HTR-8/SVneo (cell line): ENCODE results near the gene CATSPER3.
A peak's percentile ranks its signal among the peaks of the same experiment; 100 is the strongest.

ENCODE experiments used
- DNase-seq: peaks from one replicate; pipeline ENCODE4 v3.0.0; 2011; ENCODE audit warnings: low spot score, mixed read lengths; ENCODE audit not compliant: insufficient read length
- FAIRE-seq: peaks from 2 replicates; lab custom pipeline; 2011; peaks lifted over from hg19 to GRCh38; lab: Jason Lieb, UNC

Gene CATSPER3

DNA sequence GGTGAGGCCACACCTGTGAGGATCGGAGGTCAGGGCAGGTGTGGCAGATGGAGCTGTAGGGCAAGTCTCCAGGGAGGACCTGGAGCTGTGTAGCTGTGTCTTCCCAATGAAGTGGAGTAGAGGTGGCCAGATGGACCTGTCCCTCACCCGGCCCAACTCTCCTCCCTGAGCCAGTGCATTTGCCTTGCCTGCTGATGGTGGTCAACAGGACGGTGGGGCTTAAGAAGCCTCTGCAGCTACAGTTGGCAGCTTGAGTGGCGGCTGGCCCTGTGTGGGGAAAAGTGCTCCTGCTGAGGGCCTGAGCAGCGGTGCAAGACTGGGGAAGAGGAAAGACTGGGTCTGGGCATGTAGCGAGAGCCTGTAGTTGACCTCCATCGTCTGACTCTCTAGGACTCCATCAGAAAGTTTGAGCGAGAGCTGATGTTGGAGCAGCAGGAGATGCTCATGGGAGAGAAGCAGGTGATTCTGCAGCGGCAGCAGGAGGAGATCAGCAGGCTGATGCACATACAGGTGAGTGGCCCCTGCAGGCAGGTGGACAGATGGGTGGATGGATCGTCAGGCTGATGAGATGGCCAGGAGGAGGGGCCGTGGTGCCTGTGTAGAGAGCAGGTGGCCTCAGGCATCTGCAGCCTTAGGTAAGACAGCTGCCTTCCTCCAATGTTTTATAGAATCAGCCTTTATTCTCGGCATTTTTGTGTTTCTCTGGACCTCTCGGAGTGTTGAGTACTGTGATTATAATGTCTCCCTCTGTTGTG is 41.5 kb downstream of the CATSPER3 start:
- FAIRE-seq (no peak), DNase-seq (no peak)

DNA sequence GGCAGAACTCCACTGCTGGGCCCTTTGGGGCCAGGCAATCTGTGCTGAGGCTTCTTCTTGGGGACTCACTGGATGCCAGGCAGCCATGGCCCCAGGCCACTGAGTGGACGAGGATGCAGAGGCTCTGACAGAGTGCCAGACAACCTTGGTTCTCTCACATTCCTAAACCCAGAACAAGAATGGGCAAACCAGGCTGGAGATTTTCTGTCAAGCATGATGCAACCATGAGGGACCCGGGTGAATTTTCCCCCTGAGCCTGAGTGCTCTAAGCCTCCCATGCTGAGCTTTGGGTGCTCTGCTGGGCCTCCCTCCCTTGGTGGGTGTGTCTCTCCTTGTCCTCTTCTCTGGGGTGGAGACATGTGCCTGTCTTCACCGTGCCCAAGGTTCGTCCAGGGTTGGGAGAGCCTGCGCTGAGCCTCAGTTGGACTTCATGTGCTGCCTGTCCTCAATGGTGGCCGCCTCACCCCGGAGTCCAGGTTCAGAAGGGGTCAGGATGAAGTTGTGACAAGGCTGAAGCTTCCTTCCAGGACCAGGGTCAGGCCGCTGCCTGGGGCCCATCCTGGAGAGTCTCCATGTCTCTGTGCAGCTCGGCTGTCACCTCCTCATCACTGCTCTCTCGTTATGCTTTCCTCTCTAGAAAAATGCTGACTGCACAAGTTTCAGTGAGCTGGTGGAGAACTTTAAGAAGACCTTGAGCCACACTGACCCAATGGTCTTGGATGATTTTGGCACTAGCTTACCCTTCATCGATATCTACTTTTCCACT is 42.2 kb downstream of the CATSPER3 start:
- FAIRE-seq: no peak
- DNase-seq: no peak

DNA sequence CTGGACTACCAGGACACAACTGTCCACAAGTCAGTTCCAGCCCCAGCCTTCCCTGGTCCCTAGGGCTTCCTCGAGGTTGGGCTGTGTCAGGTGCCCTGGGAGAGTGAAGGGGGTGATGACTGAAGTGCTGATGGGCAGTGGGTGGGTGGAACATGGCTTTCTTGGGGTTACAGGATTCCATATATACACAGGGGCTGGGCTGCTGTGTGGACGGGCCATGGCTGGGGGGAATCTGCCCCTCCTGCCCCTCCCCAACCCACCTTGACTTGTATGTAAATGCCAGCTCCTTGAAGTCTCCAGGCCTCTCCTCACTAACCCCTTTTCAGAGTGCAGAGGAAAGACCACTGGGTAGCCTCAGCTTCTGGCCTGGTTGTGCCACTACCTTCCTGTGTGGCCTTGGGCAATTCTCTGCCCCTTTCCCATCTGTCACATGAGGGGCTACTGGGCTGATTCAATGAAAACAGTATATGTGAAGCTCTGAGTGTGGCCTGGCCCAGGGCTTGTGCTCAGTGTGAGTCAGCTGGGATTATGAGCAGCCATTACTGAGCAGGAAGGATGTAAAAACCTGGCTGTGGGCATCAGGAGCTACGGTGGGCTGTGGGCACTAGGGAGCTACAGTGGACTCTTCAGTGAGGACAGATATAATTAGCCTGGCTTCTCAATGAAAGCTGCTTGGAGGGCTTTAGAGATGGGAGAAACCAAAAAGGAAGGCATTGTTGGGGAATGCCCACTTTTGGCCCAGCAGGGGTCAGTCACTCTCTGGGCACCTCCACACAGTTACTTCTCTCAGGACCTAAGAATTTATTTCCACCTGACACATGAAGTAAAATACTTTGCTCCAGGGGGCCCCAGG is 43.0 kb downstream of the CATSPER3 start:
- no peak for DNase-seq
- FAIRE-seq: no peak

DNA sequence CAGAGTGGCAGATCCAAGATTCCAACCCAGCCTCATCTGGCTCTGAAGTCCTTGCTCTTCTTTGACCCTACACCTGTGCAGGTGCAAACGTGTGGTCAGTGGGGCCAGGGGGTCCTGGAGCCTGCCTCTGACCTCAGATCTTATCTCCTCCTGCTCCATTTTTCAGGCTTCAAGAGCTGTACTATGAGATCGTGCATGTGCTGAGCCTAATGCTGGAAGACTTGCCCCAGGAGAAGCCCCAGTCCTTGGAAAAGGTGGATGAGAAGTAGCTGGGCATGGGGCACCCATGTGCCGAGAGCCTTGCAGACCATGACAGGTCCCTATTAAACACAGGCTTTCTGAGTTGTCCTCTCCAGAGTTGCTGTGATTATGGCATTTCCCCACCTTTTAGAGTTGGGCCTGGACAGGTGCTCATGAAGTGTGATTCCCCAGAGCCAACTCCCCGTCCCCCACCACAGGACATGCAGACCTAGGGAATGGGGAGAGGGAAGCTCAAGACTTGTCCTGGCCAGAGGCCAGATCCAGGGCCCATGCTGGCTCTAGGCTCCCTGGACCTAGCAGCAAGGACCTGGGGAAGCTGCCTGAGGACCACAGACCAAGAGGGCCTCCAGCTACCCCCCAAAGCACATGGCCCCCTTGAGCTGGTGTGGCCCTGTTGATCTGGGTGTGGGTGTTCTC is 43.8 kb downstream of the CATSPER3 start:
- DNase-seq (no peak), FAIRE-seq (no peak)

DNA sequence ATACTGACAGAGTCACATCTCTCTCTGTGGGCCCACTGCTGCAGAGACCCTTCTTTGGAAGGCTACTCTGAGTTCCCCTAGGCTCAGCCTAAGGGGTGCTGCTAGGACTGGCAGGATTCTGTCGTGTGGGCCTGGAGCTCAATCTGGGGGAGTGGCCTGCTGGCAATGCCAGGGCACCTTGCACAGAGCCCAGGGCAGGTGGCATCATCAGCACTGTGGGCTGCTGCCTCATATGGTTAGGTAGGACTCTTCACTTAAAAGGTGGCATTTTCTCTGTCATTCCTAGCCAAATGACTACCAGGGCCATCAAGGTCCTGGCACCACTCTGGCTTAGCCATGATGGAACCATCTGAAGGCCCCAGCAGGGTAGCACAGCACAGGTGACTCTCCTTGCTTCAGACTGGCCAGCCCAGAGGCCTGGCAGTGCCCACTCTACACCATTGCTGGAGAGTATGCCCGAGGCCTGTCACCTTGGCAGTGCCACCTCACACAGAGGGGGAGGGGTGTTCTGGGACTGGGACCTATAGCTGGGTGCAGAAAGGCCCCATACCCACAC is 44.4 kb downstream of the CATSPER3 start:
- FAIRE-seq (no peak), DNase-seq (no peak)

DNA sequence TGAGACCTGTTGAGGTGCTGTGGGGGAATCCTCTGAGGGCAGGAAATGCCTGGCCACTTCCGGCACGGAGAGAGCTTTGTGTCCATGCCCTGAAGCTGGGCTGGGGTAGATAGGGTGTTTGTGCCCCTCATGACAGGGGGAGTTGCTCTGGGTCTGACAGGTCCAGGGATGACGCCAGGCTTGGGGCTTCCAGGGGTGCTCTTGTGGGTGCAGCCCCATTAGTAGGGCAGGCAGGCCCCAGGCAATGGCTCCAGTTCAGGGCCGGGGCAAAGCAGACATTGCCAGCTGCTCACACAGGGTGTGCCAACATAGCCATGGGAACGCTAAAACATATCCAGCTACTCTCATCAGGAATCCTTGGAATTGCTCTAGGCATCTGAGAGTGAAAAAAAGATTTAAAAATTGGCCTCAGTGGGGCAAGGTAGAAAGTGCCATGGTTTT is 45.3 kb downstream of the CATSPER3 start:
- FAIRE-seq (no peak), DNase-seq (no peak)

DNA sequence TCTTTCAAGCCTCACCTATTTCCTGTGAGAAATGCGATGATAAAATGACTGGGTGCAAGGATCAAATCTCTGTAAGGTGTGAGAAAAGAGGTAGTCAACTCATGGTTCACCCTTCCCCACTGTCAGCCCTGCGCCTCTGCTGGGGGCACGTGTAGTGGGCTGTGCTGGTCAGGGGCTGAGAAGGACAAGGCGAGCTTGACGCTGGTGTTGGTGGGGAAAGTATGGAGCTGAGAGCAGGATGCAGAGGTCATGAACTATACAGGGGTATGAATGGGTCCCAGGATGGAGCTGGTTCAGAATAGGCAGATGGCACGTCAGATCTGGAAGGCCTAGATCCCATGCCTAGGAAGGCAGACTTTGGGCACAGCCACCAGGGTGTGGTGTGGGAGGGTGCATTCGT is 45.7 kb downstream of the CATSPER3 start:
- no peak for FAIRE-seq

DNA sequence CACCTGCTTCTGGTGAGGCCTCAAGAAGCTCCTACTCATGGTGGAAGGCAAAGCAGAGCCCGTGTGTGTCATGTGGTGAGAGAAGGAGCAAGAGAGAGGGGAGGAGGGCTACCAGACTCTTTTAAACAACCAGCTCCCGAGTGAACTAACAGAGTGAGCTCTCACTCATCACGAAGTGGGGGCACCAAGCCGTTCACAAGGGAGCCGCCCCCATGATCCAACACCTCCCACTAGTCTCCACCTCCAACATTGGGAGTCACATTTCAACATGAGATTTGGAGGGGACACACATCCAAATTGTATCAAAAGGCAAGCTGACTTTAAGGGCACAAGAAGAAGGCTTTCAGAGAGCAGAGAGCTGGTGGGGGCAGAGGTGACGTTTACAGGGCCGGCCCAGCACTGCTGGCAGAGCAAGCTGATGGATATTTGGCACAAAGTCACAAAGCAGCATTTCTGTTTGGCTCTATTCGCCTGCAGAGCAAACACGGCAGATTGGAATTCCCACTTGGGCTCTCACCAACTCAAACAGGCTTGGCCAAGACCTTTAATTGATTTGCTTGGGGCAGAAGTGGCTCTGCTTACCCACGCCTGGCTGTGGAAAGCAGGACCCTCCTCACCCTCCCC is 46.4 kb downstream of the CATSPER3 start:
- FAIRE-seq: no peak
- DNase-seq: no peak

More for the DNA sequence above, 45.7 kb downstream of the CATSPER3 start:
- DNase-seq: no peak

DNA sequence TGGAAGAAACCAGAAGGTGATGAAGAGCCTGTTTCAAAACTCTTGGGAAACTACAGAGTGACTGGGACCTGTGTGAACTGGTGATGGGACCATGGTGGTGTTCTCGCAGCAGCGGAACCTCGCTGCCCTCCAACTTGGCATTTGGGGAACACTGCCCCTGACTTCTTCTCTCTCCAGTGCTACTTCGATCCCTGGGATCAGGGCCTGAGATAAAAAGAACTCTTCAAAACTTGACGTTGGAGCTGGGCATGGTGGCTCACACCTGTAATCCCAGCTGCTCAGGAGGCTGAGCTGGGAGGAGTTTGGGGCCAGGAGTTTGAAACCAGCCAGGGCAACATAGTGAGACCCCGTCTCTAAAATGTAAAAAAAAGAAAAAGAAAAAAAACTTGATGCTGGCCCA is 48.2 kb downstream of the CATSPER3 start:
- FAIRE-seq: no peak
- DNase-seq: no peak

DNA sequence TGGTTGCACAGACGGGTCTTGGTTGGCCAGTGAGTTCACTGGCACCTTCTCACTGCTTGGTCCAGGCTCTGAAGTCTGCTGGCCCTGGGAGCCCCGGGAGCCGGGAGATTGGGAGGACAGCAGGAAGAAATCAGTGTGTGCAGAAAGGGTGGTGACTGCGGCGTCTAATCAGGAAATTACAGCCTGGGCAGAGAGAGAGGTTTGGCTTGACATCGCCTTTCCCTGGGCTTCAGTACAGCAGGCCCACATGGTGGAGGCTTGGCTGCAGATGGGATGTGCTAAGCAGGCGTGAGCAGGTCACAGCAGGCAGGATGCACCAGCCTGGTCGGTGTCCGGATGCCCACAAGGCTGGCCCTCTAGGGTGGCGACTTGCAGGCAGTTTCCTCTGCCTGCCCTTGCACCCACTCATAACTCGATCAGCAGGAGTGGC is 49.2 kb downstream of the CATSPER3 start:
- FAIRE-seq (no peak), DNase-seq (no peak)

DNA sequence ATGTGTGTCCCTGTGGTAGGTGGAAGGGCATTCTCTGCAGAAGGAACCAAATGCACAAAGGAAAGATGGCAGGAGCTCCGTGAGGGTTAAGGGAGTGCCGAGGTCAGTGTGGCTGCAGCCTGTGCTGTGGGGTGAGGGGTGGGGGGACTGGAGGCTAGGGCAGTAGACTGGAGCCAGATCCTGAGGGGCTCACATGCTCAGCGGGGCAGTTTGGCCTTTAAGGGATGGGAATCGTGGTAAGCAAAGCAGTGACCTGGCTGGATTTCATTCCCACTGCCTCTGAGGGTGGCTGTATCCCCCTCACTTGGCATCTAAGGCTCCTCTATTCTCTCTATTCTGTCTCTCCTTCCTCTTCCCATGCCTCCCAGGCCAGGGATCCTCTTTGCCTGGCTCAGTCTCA is 50.8 kb downstream of the CATSPER3 start:
- FAIRE-seq (no peak), DNase-seq (no peak)

DNA sequence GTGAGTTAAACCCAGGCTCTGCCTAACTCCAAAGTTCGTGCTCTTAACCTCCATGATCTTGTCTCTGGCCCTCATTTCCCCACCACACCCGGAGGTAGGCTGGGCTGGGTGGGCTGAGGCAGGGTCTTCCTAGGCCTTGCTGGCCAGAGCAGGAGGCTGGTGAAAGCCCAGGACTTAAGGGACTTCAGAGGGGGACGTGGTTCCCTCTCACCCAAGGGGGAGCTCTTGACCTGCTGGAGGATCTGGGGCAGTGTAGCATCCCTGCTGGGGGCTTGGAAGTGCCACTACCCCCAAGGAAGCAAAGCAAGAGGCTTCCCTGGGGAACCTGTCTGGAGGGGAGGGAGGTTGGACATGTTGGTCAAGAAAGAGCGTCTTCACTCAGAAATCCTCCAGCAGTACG is 51.6 kb downstream of the CATSPER3 start:
- no peak for FAIRE-seq
- no peak for DNase-seq

DNA sequence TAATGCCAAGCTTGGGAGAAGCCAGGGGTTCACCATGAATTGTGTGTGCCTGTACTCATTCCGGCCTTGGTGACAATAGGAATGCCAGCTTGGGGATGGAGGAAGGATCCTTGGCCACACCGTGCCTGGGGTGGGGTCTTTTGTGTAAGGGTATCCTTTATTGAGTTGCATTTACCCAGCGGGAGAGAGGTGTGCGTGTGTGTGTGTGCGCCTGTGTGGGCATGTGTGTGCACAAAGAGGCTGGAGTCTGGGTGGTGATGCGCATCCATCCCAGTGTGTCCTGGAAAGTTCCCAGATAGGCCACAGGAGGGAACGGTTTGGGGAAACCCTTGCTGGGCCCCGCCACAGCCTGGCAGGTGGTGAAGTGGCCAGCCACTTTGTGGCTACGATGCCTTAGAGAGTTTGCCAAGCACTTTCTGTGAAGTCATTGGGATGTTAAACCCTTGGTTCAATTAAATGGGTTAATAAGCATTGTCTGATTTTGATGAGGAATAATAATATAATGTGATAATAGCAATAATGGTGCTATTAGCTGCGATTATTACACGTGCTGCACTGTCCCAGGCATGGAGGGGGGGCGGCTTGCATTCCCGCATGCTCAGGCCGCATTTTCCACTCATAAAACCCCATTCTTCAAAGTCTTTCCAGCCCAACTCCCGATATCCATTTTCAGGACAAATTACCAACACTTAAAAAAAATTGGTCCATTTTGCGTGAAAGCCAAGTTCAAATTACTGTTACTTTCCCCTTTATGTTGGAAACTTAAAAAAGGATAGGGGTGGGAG is 52.6 kb downstream of the CATSPER3 start:
- DNase-seq (no peak), FAIRE-seq (peak; percentile 20)

DNA sequence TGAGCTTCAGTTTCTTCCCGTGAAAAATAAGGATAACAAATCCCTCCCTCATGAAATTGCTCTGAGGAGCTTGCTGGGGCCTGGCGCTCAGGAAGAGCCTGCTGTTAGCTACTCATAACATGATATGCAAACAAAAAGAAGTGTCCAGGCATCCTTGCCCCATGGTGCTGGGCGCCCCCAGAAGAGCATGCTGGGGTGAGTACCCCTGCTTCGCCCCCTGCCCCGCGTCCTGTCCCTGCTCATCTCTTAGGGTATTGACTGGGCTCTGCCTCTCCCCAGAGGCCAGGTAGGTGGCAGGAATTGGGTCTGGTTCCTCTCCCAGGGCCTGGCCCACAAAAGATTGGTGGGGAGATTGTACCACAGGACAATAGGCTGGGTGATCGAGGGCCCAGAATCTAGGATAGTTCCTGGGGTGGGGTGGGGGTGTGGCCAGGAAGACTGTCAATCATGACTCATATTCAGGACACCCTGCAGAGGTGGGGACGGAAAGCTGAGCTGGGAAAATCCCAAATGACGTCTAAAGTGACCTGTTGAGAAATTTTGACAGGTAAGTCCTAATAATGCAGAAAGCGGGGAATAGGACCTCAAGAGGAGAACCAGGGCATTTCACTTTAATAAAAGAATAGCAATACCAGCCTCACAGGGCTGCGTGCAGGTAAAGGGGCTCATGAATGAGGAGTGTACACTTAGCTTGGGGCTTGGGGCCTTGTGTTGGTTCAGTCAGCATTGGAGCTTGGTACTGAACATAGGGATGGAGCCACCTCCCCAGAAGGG is 57.4 kb downstream of the CATSPER3 start:
- FAIRE-seq (no peak), DNase-seq (no peak)

DNA sequence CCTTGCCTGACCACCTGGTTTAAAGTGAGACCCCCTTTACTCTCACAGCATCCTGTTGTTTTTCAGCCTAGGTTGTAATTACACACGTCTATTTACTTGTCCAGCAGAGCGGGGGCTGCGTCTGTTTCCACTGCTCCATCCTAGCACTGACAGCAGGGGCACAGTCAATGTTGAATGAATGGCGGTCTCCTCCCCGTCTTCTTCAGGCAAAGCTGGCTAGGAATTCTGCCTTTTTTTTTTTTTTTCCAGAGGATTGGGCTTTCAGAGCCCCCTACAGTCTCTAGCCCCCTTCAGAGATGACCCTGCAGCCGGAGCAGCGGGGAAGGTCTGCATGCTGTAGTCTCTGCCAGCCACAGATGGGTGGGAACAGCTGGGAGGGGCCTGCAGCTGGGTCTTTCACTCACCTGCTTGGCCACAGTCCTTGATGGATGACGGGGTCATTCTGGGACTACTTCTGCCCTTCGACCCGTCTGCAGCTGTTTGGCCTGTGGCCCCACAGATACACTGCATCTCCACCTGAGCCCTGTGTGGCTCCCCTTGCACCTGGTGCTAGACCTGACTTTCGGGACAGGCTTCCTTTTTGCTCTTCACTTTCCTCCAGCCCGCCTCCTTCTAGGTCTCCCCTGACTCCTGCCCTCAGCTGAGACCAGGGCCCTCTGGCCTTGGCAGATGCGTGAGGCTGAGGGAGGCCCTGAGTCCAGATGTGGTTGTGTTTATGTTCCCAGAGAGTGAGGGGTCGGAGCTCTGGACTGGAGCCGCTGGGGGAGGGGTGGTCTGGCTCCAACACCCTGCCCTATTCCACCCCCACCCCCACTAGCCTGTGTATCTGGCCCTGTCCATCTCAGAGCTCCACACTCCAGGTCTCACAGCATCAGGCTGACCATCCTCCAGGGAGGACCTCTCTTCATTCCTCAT is 58.3 kb downstream of the CATSPER3 start:
- FAIRE-seq: no peak
- no peak for DNase-seq

DNA sequence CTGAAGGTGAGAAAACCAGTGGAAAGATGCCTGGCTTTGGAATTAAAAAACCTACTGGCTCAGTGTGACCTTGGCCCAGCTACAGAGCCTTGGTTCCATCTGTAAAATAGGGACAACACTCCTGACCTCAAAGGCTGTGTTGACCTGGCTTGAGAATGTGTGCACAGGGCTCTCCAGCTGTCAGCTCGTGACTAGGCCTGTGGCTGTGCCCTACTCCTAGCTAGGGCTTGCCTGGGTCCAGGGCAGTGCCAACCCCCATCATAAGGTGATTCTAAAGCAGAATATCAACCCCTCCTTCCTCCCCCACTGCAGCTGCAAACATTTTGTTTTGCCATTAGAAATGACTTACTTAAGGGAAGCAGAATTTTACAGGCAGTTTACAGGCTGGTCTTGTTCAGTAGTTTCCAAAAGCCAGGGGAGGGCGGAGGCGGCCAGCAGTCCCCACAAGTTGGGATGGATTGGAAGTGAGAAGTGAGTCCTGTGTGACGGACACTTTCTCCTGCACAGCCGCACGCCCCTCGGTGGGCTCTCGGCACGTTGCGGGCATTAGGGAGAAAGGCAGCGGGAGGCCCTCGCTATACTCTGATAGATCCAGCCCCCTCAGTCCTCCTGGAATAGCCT is 59.0 kb downstream of the CATSPER3 start:
- no peak for DNase-seq
- no peak for FAIRE-seq
